ENCODE data around the gene RBMS3. TPM values are rescaled to one million over a fixed set of nuclear protein-coding genes. Genes with fewer than 3 reads are reported as not detected.
"Not testable (repeated sequence)": the region's sequence is repeated elsewhere in the genome, so short reads cannot be mapped to it uniquely, and the experiment has no call there.

The RBMS3 gene
- total RNA-seq, 1 donor from 2014 or later = 49.0 TPM

DNA sequence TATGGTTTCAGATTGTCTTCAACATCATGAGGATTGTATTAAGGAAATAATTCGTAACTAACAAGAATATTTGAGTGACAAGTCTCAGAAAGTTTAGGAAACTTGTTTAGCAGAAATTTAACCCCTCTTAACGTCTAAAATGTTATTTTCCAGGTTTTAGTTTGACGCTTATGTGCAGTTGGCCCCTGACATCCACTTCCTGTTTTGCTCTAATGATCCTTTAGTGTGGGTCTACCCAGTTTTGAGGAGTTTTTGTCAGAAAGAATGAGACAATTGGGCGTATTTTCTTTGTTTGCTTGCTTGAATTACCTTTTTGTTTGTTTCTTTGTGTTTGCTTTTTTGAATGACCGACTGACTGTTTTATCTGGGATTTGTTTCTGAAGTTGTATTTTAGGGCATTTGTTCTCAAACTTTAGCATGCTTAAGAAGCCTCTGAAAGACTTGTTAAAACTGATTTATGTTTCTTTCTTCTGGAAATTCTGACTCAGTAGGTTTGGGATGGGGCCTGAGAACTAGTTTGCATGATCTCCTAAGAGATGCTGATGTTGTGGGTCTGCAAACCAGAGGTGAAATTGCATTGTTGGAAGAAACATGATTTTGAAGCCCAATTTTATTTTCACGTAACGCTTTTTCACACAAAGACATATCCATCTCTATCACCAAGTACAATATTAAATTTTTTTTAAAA is 20.6 kb downstream of the RBMS3 start:
- no peak for DNase-seq (ENCODE audit: low spot score)
- intact Hi-C loops (cut with DNase I) = no loop called here

DNA sequence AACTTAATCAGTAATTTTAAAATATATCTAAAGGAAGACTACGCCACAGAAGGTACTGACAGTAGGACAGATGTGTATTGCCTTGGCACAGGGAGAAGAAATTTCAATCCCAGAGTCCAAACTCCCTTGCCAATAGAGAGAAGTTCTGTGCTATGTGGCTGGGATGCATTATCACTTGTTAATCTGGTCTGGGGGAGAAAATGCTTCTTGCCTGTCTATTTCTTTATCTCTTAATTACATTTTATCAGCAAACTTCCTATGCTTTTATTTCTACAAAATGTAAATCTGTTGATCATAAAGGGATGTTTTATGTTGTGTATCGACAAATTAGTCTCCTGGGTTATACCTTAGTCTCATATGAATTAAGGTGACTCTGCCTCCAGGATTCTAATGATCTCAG is 21.7 kb downstream of the RBMS3 start:
- DNase-seq (ENCODE audit: low spot score) = no peak
- intact Hi-C loops (cut with DNase I) = no loop called here

DNA sequence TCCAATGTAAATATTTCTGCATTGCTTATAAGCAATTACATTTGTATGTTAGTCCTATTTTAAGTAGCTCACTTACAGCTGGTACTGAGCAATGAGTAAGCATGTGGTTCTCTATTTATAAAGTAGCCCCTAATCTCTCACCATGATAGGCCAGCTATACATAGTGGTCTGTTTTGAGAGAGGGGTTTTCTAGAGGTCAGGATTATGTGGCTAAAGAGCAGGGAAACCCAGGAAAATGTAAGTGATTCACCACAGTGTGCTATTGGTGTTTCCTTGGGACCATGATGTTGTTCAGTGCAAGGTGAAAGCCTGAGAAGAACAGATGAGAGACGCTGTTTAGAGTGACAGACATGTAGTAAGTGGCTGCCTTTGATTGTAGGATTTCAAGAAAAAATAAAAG is 26.4 kb downstream of the RBMS3 start:
- no peak for DNase-seq (ENCODE audit: low spot score)
- intact Hi-C loops (cut with DNase I) = no loop called here

DNA sequence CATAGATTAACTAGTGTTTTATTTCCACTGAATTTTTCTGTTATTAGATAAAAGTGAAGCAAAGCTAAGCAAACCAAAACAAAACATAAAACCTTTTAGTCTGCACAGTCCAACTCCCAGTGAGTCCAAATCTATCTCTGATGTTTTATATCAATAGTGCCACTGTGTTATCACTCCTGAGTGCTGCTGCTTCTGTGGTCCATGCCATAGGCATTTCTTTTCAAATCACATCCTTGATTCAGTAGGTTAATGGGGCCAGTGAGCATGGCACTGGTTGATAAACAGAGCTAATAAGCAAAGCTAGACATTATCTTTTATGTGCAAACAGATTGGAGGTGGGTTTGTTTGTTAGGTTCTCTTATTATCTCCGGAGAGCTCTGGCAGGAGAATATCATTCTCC is 30.0 kb downstream of the RBMS3 start:
- no peak for DNase-seq (ENCODE audit: low spot score)
- intact Hi-C loops (cut with DNase I) = no loop called here

DNA sequence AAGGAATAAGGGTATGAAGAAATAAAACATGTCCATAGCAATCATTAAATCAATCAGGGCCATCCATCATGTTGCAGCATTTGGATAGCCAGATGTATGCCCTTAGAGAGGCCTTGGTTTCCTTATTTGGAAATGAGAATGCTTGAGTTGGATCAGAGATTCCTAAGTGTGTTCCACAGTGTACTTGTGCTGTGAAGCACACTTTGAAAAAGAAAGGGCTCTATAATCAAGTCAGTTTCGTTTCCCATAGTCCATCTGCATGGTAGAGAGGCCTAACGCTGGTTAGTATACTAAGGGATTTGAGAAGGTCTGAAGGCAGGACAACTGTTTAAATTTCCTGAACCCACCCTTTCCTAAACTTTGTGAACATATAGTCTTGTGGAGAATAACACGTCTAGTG is 30.9 kb downstream of the RBMS3 start:
- intact Hi-C loops (cut with DNase I) = no loop called here
- DNase-seq (ENCODE audit: low spot score) = no peak

DNA sequence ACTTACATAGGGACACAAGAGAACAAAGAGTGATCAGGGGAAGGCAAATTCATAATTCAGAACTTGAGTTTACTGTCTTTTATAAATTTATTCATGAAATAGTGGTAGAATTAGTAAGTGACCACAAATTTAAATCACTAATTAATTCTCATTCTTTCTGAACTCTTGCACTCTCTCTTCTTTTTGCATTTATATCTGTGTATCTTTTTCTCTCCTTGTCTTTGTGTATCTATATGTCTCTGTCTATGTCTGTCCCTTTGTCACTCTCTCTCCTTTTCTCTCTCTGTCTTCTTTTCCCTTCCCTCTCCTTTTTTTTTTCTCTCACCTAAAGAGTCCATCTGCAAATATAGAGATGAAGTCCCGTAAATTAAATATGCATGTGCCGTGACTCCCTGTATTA is 31.5 kb downstream of the RBMS3 start:
- intact Hi-C loops (cut with DNase I) = no loop called here
- no peak for DNase-seq (ENCODE audit: low spot score)

DNA sequence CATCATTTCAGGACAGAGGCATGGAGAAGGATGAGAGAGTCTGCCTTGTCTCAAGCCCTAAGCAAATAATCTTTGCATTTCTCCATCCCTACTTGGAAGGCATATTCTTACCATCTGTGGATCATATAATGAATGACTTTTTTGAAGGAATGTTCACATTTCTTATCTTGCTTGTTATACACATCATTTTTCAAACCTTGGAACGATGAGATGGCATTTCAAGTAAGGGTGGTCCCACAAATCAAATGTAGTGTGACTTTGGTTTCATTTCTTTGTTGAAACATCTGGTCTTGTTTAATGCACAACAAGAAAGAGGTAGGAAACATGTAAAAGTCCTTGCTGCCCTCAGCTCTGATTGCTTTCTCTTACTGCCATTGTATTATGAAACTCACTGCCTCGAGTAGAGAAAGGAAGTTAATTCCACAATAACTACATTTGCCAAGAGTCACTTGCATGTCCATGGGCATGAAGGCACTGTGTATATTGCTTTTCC is 32.1 kb downstream of the RBMS3 start:
- no peak for DNase-seq (ENCODE audit: low spot score)

DNA sequence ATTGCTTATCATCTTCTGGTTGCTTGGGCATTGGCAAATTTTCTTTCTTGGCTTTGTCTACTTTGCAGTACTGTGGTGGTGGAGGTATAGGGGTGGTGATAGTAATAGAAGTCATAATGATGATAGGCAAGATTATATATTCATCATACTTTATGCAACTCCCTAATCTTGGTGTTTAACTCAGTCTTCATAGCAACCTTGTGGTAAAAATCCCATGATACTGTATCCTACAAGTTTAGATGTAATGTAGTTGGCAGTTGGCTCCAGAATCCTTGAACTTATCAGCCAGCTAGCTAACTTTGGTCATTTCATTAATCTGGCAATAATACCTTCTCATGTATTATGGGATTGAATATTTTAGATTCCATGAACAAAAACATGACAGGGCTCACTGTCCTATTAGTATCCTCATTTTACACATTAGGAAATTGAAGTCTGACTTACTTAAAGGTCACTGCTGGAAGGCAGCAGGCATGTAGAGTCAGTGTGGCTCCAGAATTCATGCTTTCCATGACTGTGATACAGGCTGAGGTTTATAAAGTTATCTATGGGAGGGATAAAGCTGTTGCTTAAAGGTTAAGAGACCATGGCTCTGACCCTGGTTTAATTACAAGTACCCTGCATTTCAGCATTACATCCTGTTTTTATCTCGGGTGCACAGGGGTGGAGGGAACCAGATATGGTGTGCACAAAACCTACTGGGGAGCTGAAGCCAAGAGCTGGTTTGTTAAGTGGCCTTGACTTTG is 33.3 kb downstream of the RBMS3 start:
- intact Hi-C loops (cut with DNase I) = no loop called here
- DNase-seq (ENCODE audit: low spot score) = no peak

More for the DNA sequence above, 32.1 kb downstream of the RBMS3 start:
- intact Hi-C loops (cut with DNase I) = no loop called here

DNA sequence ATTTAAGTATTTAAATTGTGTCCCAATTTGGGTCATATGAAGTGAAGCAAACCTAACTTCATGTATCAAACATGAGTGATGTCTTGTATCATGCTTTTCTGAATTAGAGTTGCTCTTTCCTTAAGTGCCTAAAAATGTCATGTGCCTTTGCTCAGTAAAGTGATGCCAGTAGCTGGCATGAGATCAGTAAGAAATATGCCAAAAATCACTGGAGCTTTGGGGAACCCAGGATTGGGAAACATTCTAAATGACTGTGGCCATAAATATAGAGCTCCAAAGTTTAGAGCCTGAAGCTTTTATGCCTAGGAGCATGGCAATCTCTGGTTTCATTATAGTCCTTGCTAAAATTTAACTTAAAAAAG is 33.8 kb downstream of the RBMS3 start:
- intact Hi-C loops (cut with DNase I) = no loop called here

DNA sequence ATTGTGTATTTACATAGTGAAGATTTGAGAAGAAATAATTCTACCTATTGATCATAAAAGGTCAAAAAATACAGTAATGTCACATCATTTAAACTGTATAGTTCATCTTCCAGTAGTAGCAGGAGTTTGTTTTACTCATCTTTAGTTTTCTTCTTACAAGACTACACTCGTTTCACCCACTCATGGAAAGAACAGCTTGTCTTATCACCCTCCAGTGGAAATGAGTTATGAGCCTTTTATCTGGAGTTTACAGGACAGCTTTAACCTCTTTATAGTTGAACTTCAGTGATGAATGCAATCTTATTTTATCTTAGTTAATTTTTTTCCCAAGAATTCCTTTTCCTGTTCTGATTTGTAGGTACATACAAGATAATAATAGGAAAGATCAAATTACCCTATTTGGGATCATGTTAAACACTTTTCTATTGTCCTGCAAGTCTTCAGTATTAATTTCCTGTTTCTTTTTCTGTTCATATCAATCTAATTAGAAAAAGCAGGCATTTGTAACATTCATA is 36.8 kb downstream of the RBMS3 start:
- no peak for DNase-seq (ENCODE audit: low spot score)
- intact Hi-C loops (cut with DNase I) = no loop called here

More for the DNA sequence above, 33.8 kb downstream of the RBMS3 start:
- no peak for DNase-seq (ENCODE audit: low spot score)

DNA sequence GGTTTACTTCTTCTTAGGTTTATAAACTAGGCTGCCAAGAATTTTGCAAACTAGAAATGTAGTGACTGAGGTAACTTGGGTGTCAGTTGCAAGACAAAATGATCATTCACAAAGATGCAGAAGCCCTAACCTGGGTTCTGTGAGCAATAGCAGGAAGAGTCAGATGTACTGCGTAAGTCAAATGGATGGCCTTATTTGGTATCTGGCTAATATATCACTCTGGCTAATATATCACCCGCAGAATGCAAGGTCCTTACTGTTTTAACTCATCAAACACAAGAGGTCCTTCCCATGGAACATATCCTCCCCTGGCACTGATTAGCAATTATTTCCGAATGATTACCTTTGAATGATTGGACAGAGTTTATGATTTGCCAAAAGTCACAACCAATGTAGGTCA is 37.4 kb downstream of the RBMS3 start:
- intact Hi-C loops (cut with DNase I) = no loop called here

DNA sequence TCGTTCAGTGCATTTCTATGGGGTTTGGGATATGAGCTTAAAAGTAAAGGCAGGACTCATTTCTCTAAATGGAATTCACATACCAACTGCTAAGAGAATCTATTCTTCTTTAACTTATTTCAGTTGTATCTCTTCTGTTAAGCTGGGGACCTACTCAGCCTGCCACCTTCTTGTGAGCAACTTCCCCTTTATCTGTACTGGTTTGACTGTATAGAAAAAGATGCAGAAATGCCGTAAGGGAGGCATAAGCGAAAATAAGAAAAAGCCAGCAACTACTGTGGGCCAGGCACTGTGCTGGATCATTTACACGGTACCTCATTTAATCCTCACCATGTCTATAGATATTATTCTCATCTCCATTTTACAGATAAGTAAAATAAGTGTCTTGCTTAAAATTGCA is 38.4 kb downstream of the RBMS3 start:
- DNase-seq (ENCODE audit: low spot score) = no peak
- intact Hi-C loops (cut with DNase I) = no loop called here

More for the DNA sequence above, 37.4 kb downstream of the RBMS3 start:
- DNase-seq (ENCODE audit: low spot score) = no peak

DNA sequence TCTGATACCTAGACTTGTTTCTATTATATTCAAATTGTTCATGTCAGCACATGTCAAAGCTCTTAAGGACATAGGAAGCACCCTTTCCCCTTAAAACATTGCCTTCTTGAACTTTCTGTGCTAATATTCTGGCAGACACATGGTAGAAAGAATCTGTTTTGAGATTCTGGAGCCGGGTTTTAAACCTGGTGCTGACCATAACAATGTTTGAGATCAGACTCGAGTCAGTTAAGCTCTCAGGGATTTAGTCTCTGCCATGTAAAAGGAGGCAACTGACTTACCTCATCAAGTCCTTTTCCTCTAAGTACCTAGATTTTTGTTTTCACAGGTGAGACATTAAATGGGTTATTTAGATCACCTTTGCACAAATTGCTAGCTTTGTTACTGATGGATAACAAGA is 38.9 kb downstream of the RBMS3 start:
- intact Hi-C loops (cut with DNase I) = loop anchor here (5.0 kb wide), 1 partner anchor 32 kb away; no protein-coding TSS in a partner anchor

DNA sequence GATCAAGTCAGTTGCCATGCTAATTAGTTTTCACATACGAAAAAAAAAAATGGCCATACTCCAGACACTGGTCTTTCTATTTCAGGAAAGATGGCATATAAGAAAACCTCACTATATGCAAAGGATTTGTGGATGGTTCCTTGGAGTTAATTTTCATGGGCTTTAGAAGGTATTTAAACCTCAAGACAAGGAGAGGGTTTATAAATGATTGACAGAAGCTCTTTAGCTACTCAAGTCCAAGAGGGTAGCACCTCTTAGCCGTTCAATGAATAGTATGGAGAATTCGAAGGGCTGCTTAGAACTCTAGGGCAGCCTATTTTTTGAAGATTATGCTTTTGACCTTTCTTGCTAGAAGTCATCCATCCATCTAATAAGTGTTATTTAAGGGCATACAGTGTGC is 41.7 kb downstream of the RBMS3 start:
- no peak for DNase-seq (ENCODE audit: low spot score)
- intact Hi-C loops (cut with DNase I) = loop anchor here (5.0 kb wide), 1 partner anchor 35 kb away; no protein-coding TSS in a partner anchor

More for the DNA sequence above, 38.9 kb downstream of the RBMS3 start:
- DNase-seq (ENCODE audit: low spot score) = no peak

DNA sequence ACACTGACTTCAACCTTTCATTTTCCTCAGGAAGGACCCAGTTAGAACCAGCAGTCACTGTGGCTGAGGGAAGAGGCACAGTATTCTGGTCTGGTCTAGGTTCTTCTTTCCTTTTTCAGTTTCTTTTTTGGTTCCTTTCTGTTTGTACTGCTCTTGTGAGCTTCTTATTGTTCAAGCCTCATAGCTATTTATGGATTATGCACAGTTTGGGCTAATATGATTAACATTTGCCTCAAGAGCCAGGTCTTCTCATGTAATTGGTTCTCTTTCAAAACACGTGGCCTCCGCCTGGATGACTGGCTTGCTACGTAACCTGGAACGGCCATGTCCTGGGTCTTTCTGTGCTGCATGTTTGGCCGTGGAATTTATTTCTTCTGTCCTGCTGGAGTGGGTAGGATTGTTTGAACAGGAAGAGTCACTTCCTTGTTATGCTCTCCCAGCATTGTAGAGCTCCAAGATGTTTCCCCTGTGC is 43.3 kb downstream of the RBMS3 start:
- no peak for DNase-seq (ENCODE audit: low spot score)
- intact Hi-C loops (cut with DNase I) = loop anchor here (5.0 kb wide), 1 partner anchor 37 kb away; no protein-coding TSS in a partner anchor

DNA sequence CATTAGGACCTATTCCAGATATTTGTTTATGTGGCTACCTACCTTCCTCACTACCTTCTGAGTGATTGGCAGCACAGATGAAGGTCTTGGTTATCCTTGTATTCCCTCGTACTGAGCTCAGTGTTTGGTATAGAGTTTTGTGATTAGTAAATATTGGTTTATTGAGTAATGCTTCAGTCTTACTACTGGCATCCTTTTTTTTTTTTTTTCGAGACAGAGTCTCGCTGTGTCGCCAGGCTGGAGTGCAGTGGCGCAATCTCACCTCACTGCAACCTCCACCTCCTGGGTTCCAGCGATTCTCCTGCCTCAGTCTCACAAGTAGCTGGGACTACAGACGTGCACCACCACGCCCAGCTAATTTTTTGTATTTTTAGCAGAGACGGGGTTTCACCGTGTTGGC is 45.7 kb downstream of the RBMS3 start:
- DNase-seq (ENCODE audit: low spot score); intact Hi-C loops (cut with DNase I): not testable (repeated sequence)

DNA sequence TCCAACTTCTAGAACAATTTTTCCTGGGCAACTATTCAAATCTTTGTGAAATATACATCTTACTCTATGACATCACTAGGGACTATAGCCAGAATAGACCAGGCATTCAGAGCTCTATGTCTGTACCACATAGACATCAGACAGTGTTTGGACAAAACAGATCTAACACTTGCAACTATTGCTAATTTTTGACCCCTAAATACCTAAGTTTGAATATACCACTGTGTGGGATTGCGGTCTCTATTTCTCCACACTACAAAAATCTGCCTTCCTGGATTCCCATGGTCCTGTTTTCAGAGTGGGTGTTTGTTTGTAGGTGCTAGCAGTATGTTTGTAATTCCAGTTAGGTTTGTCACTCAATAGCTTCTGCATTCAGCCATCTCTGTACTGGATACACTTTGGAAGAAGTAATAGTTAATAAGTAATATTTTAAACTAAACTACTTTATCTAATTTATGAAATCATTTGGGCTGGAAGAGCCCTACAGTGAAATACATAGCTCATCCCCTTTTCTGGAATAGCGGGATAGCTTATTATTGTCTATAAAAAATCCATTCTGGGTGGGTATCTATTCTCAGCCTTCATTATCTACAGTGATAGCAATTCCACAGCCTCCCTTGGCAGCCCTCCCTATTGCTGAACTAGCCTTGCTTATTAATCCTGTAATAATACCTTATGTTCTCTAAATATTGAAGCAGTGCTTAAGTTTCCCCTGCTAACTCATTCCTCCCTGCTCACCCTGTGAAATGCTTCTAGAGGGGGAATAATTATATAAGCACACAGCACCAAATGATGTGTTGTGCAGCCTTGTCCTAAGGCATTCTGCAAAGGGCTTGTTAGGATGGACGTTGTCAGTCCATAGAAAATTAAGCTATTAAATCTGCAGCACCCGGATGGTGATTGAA is 49.4 kb downstream of the RBMS3 start:
- intact Hi-C loops (cut with DNase I) = loop anchor here (2.0 kb wide), 1 partner anchor 49 kb away; the partner anchor contains the start of gene RBMS3
- no peak for DNase-seq (ENCODE audit: low spot score)

DNA sequence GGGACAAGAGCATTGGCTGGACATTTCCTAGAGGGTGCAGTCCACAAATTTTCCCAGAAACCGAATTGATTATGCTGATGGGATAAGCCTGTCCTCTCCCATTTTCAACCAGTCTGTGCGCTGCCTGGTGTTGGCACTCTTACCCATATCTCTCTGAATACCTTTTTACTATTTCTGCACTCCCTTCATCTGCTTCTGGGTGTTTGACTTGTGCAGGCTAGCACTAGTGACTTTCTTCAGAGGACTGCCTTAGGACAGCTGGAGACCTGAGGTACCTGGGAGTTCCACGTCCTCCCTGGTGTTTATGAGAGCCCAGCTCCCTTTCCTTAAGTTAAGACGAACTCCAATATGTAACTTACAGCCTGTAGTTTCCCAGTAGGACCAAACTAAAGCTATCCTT is 50.2 kb downstream of the RBMS3 start:
- intact Hi-C loops (cut with DNase I) = loop anchor here (2.0 kb wide), 1 partner anchor 50 kb away; the partner anchor contains the start of gene RBMS3
- DNase-seq (ENCODE audit: low spot score) = no peak

DNA sequence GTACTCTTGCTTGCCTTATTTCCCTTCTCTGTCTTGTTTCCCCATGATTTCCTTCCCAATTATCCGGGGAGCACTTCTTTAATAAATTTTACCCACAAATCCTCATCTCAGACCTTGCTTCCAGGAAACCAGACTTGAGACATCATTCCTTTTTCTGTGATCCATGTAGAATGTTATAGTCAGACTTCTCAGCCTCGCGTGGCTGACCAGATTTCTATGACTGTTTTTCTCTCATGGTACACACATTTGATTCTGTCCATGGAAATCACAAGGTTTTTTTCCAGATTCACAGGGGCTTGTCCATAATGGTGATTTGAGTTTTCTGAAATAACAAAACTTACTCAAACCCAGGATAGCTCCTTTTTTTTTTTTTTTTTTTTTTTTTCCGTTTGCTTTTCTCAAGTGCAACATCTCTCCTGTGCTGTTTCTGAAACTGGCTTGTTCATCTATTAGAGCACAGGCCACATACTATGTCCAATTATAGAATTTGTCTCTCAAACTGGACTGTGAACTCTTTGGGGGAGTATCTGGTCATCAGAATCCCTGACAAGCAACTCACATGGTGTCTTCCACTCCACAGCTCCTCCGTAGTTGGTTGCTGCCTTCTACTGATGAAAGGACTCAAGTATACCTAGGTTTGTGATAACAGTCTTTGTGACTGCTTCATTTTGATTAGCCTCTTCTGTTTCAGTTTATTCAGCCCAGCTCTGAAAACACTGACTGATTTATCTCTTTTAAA is 50.8 kb downstream of the RBMS3 start:
- intact Hi-C loops (cut with DNase I) = loop anchor here (2.0 kb wide), 1 partner anchor 51 kb away; the partner anchor contains the start of gene RBMS3
- no peak for DNase-seq (ENCODE audit: low spot score)
